SK-N-SH treated with all-trans-retinoic acid at 6 μM for 48 hours (cell line): Measurements from ENCODE around the gene AUTS2.

Experiments
- CSDC2 ChIP-seq: fragments of 250-450 bp; sonication (Bioruptor Pico); IDR thresholded peaks from 2 replicates; pipeline ENCODE4 v1.5.0; 2020; ENCODE audit warnings: mild to moderate bottlenecking, moderate library complexity
- GLIS3 ChIP-seq: fragments of 250-450 bp; sonication (Bioruptor Pico); IDR thresholded peaks from 2 replicates; pipeline ENCODE4 v1.5.0; 2020; ENCODE audit warnings: mild to moderate bottlenecking, moderate library complexity
- RARB ChIP-seq: fragments of 250-450 bp; sonication (Bioruptor Pico); IDR thresholded peaks from 2 replicates; pipeline ENCODE4 v1.8.0; 2021; ENCODE audit warnings: mild to moderate bottlenecking, moderate library complexity
- SNAI2 ChIP-seq: fragments of 250-450 bp; sonication (Bioruptor Pico); IDR thresholded peaks from 2 replicates; pipeline ENCODE4 v1.5.0; 2020; ENCODE audit warnings: mild to moderate bottlenecking, moderate library complexity
- TCF4 ChIP-seq: fragments of 250-450 bp; sonication (Bioruptor Pico); IDR thresholded peaks from 2 replicates; pipeline ENCODE4 v1.8.0; 2021; ENCODE audit warnings: mild to moderate bottlenecking, moderate library complexity, borderline replicate concordance
- TOX ChIP-seq: fragments of 250-450 bp; sonication (Bioruptor Pico); IDR thresholded peaks from 2 replicates; pipeline ENCODE4 v1.8.0; 2021; ENCODE audit warnings: mild to moderate bottlenecking, moderate library complexity, borderline replicate concordance
- ZFP3 ChIP-seq: fragments of 250-450 bp; sonication (Bioruptor Pico); IDR thresholded peaks from 2 replicates; pipeline ENCODE4 v1.5.0; 2020; ENCODE audit warnings: mild to moderate bottlenecking, moderate library complexity
- ZNF8 ChIP-seq: fragments of 450-650 bp; formaldehyde crosslinking; IDR thresholded peaks from 2 replicates; pipeline ENCODE4 v1.5.0; 2020; ENCODE audit warnings: mild to moderate bottlenecking, moderate library complexity
- TF ChIP-seq, protein P1 (sequence below): fragments of 250-450 bp; sonication (Bioruptor Pico); IDR thresholded peaks from 2 replicates; pipeline ENCODE4 v1.8.0; 2020; ENCODE audit warnings: mild to moderate bottlenecking, moderate library complexity, borderline replicate concordance
- TF ChIP-seq, protein P2 (sequence below): fragments of 250-450 bp; sonication (Bioruptor Pico); IDR thresholded peaks from 2 replicates; pipeline ENCODE4 v1.5.0; 2020; ENCODE audit warnings: mild to moderate bottlenecking, moderate library complexity
- TF ChIP-seq, protein P3 (sequence below): fragments of 250-450 bp; sonication (Bioruptor Pico); IDR thresholded peaks from 2 replicates; pipeline ENCODE4 v1.5.1; 2021; ENCODE audit warnings: mild to moderate bottlenecking, moderate library complexity
- TF ChIP-seq, protein P4 (sequence below): fragments of 250-450 bp; sonication (Bioruptor Pico); IDR thresholded peaks from 2 replicates; pipeline ENCODE4 v1.5.1; 2020; ENCODE audit warnings: low read depth, mild to moderate bottlenecking, moderate library complexity

DNA sequence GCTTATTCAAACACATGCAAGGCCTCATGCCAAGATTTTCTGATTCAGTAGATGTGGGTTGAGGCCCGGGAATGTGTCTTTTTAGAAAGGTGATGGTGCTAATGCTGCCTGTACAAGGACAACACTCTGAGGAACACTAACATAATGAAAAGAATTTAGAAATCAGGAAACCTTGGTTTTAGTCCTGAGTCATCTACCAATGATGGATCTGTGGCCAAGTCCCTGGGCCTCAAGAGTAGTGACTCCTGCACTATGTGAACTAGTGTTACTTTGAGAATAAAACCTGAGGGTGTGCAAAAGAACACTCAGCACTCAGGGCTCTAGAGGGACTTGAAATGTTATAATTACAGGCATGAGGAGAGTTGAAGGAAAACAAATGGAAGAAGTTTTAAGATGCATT, 792.0 kb downstream of the AUTS2 start:
- TF ChIP-seq, protein P1, sequence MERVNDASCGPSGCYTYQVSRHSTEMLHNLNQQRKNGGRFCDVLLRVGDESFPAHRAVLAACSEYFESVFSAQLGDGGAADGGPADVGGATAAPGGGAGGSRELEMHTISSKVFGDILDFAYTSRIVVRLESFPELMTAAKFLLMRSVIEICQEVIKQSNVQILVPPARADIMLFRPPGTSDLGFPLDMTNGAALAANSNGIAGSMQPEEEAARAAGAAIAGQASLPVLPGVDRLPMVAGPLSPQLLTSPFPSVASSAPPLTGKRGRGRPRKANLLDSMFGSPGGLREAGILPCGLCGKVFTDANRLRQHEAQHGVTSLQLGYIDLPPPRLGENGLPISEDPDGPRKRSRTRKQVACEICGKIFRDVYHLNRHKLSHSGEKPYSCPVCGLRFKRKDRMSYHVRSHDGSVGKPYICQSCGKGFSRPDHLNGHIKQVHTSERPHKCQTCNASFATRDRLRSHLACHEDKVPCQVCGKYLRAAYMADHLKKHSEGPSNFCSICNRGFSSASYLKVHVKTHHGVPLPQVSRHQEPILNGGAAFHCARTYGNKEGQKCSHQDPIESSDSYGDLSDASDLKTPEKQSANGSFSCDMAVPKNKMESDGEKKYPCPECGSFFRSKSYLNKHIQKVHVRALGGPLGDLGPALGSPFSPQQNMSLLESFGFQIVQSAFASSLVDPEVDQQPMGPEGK: no peak
- no peak for TF ChIP-seq GLIS3
- TF ChIP-seq RARB (CRISPR knock-in tag): no peak
- TF ChIP-seq TOX: no peak
- TF ChIP-seq ZFP3 (CRISPR knock-in tag): no peak
- TF ChIP-seq SNAI2 (CRISPR knock-in tag): no peak
- TF ChIP-seq, protein P2, sequence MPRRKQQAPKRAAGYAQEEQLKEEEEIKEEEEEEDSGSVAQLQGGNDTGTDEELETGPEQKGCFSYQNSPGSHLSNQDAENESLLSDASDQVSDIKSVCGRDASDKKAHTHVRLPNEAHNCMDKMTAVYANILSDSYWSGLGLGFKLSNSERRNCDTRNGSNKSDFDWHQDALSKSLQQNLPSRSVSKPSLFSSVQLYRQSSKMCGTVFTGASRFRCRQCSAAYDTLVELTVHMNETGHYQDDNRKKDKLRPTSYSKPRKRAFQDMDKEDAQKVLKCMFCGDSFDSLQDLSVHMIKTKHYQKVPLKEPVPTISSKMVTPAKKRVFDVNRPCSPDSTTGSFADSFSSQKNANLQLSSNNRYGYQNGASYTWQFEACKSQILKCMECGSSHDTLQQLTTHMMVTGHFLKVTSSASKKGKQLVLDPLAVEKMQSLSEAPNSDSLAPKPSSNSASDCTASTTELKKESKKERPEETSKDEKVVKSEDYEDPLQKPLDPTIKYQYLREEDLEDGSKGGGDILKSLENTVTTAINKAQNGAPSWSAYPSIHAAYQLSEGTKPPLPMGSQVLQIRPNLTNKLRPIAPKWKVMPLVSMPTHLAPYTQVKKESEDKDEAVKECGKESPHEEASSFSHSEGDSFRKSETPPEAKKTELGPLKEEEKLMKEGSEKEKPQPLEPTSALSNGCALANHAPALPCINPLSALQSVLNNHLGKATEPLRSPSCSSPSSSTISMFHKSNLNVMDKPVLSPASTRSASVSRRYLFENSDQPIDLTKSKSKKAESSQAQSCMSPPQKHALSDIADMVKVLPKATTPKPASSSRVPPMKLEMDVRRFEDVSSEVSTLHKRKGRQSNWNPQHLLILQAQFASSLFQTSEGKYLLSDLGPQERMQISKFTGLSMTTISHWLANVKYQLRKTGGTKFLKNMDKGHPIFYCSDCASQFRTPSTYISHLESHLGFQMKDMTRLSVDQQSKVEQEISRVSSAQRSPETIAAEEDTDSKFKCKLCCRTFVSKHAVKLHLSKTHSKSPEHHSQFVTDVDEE (CRISPR knock-in tag): no peak
- TF ChIP-seq ZNF8 (CRISPR knock-in tag): no peak
- TF ChIP-seq, protein P3, sequence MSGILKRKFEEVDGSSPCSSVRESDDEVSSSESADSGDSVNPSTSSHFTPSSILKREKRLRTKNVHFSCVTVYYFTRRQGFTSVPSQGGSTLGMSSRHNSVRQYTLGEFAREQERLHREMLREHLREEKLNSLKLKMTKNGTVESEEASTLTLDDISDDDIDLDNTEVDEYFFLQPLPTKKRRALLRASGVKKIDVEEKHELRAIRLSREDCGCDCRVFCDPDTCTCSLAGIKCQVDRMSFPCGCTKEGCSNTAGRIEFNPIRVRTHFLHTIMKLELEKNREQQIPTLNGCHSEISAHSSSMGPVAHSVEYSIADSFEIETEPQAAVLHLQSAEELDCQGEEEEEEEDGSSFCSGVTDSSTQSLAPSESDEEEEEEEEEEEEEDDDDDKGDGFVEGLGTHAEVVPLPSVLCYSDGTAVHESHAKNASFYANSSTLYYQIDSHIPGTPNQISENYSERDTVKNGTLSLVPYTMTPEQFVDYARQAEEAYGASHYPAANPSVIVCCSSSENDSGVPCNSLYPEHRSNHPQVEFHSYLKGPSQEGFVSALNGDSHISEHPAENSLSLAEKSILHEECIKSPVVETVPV: no peak
- no peak for TF ChIP-seq CSDC2 (CRISPR knock-in tag)
- no peak for TF ChIP-seq TCF4 (CRISPR knock-in tag)
- TF ChIP-seq, protein P4, sequence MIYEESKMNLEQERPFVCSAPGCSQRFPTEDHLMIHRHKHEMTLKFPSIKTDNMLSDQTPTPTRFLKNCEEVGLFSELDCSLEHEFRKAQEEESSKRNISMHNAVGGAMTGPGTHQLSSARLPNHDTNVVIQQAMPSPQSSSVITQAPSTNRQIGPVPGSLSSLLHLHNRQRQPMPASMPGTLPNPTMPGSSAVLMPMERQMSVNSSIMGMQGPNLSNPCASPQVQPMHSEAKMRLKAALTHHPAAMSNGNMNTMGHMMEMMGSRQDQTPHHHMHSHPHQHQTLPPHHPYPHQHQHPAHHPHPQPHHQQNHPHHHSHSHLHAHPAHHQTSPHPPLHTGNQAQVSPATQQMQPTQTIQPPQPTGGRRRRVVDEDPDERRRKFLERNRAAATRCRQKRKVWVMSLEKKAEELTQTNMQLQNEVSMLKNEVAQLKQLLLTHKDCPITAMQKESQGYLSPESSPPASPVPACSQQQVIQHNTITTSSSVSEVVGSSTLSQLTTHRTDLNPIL (CRISPR knock-in tag): no peak
